HG03039 (cell line): ENCODE measurements around the gene COG5.

ENCODE experiments used
- ATAC-seq: cut with Tn5 transposase; IDR thresholded peaks from one replicate; pipeline ENCODE4 v1.9.1; 2021; ENCODE audit warnings: mild to moderate bottlenecking, moderate library complexity; ENCODE audit not compliant: unreplicated experiment

COG5 gene

DNA sequence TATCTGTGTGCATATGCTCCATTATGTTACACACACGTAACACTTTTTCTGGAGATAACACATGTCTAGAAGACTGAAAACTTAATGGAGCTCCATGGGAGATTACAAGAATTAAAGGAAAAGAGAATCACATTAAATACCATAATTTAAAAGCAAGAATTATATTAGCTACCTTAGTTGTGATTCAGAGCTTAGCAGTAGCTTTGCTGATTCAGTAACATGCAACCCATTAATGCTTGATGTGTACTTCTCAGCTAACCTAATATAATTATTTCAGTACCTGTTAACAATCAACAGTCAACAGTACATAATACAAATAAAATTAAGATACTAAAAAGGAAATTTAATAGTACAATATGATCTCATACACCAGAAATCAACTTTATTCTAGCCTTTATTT is 167.6 kb downstream of the COG5 start:
- ATAC-seq: no peak

DNA sequence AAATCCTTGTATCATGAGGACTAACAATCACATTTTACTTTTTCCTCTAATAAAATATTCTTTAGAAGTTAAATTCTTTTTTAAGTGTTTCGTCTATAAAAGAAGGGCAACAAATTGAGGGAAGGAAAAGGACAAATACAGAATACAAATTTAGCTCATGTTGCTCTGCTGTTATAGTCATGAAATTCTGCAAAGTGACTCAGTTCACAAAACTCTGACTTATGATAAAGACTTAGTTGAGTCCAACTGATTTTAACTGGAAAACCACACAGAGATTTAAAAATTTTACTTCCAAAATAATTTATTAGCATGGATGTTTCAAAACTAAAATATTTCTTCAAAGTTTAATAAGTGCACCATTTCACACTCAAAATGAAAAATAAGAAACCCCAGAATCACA is 168.9 kb downstream of the COG5 start:
- ATAC-seq: no peak

DNA sequence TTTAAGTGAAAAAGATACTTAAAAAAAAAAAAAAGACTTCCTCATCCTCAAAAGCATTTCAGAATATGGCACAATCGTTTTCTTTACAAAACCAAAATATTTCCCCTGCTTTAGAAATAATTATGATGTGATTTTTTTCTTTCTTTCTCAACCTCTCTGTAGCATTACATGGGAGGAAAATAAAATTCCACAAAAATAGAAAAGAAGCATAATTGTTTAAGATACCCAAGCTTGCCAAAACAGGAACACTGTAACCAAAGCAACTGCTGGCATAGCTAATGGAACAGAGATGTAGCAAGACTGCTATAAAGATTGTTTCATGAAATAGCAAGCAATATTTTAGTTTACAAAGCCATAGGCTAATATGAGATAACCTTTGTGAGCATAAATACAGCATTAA is 169.4 kb downstream of the COG5 start:
- no peak for ATAC-seq

DNA sequence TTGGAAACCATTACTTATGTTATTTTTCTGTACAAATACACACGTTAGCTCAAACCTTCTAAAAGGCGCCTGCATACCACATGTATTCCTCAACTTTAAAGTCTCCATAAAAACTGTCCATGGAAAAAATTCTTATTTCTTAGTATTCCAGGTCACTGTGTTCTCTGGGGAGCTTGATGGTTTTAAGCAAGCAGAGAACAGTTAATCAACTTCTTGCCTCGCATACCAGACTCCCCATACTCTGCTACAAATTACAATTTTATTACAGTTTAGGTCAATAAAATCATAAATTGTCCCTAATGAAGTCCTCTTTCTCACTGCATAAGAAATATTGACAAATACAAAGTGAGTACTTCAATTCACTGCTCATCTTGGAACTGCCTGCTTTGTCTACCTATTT is 170.9 kb downstream of the COG5 start:
- ATAC-seq: no peak

DNA sequence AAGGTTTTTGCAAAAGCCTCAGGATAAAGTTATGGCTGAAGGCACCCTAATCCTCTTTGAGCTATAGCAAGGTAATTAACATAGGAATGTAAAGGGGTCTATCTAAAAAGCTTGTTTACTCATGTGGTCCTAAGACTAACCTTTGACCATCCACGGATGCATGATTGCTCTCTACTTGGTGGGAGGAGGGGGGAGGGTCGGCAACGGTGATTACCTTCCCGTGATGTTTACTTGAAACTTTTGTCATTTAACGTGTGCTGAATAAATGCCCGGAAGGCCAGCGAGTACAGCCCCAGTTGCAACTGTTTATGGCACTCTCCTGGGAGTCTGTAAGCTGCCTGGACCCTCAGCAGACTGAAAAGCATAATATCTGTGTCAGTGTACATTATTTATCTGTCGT is 172.8 kb downstream of the COG5 start:
- ATAC-seq: no peak

DNA sequence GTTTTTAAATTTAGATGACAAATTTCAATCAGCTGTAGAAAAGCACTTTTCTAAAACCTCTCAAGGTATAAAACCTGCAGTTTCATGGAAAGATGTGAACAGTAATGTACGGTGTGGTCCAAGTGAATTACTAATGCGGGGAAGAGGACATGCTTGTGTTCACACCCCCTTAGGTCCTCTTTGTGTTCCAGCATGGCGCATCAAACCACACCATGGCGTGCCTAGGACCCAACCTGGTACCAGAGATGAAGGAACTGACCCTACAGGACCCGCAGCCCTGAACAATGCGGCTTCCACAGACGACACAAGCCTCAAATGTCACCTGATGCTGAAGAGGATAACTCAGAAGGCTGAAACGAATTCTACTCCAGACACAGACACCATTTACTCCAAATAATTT is 175.1 kb downstream of the COG5 start:
- ATAC-seq: no peak

DNA sequence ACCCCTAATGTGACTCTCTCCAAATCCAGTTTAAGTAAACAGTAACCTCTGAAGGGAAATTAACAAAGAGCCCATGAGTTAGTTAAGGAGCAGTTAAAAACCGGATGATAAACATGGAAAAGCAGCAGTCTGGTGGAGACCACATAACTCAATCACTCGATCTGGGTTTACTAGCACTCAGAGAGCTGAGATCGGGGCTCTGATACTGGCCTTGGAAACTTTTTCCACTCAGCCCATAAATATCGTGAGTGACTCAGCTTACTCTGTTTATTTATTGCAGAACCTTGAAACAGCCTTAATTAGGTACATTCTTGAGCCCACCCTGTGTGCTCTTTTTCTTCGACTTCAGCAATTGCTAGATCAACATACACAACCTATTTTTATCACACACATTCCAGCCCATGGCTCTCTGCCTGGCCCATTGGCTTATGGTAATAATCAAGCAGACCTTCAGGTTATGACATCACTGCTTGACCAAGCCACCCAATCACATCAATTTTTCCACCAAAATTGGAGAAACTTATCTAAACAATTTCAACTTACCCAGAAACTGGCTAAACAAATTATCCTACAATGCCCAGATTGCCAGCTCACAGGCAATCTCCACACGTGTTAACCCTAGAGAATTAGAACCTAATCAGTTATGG is 176.0 kb downstream of the COG5 start:
- ATAC-seq: no peak

DNA sequence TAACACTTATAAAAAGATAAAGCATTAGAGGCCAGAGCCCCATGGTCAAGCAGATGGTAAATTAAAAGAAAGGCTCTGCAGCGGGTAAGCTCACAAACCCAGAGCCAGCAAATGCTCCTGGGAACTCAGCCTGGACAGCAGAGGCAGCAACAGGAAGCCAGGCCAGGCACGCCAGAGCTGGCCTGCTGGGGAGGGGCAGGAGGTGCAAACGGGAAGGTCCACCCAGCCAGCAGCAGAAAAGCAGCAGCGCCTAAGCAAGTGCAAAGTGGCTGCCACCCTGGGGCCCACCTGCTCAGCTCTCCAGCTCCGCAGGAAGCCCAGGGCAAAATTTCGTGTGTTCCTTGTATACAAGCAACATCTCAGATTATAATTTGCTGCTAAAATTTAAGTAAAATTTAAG is 176.6 kb downstream of the COG5 start:
- ATAC-seq: no peak

DNA sequence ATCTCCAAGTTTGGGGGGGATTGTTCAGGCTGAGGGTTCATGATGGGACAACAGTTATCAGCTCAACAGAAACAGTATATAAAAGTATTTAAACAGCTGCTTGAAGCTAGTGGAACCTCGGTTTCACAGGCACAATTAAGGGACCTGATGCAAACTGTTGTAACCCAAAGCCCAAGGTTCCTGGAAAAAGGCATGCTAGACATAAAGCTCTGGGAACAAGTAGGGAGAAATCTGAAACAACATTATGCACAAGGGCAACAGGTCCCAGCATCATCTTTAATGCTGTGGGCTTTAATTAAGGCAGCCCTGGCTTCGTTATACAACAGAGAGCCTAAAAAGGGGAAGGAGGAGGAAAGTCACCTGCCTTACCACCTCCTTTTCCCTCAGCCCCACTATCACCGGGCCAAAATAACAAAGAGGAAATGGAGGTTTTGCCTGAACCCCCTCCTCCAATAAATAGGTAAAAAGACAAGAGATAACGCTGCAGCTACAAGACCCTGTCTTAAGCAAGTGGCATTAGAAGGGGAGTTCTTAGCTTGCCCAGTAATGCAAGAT is 177.1 kb downstream of the COG5 start:
- ATAC-seq: no peak

DNA sequence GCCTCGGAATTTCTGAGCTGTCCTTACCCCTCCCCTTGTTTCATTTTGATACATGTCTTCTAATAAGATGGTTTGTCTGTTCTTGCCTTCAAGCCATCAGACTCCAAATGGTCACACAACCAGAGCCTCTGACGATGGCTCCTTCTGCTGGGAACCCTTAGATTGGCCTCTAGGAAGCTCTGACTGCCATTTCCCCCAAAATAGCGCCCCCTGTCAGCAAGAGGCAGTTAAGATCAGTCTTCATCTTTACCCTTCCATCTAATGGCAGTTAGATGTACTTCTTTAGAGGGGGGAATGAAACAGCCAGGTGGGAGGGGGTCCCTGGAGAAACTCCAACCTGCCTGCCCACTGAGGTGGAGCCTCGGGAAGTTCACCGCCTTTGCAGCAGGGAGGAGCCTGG is 179.7 kb downstream of the COG5 start:
- no peak for ATAC-seq

DNA sequence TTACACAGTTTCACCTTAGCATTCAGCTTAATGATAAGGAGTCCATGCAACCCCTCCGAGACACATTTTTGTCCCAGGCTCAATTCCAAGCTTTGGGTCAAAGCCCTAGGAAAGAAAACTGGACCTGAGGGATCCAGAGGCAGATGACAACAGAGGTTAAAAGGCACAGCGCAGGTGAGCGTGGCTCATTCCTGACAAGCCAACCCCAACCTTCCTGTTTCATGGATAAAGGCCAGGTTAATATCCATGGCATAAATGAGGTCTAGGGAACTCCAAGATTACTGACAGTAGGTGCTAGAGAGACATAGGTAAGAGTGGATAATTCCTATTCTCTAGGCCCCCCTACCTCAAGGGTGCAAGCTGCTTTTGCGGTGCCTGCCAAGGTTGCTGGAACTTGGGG is 180.5 kb downstream of the COG5 start:
- ATAC-seq: no peak

DNA sequence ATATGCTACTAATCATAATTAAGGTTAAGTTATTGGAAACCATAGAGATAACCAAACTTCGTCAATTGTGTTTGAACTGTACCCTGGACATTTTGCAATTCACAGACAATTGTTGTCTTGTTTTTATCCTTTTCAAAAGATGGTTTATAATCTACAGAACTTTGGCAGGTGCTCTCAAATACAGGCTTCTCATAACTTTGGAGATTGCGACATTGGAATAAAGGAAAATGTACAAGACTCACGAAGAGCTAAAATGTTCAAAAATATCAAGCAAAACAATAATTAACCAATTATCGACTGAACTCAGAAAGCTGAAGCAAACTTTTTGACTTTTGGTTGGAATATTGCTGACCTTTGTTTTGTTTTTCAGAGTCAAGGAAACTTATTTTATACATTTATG is 182.3 kb downstream of the COG5 start:
- no peak for ATAC-seq

DNA sequence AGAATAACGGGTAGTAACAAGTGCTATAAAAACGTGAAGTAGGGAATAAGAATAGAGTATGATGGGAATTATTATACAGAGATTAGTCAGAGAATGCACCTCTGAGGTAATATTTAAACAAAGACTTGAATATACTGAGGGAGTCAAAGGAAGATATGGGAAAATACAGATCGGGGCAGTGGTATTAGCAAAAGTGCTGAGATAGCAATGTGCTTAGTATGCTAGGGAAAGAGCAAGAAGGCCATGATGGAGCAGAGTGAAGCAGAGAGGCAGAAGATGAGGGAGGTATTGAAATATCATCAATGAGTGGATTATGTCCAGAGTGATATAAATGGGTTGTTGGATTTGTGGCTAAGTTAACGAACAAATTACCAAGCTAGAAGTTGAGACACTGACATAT is 190.4 kb downstream of the COG5 start:
- no peak for ATAC-seq

DNA sequence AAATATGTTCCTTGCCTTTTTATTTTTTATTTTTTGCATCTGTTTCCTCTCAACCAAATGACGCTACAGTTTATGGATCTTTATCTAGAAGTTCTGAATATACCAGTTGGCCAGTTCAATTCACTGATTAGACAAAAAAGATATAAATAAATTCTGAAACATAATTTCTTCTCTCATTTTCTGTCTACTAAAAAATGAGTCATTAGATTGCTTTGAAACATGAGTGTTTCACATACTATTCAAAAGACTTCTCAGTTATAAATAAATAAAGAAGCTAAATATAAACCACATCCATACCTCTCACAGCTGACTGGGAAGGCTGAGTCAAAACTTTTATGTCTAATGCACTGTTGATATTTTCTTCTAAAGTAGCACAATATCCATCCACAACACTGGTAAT is 191.4 kb downstream of the COG5 start:
- no peak for ATAC-seq

DNA sequence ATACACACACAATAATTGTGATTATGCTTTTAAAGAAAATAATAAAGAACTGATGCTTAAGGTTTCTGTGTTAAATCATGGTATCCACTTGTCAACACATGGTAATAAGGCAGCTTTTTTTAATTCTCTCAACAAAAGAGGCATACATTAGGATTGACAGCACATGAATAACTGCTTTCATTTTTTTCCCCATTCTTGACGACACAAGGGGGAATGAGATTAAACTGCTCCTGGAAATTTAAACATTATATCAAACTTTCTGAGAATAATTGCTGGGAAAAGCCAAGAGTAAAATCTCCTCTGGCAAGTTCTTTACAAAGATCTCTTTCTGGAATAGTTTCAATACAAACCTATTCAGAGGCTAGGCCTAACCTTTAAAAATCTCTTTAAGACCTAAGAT is 192.9 kb downstream of the COG5 start:
- ATAC-seq: no peak

DNA sequence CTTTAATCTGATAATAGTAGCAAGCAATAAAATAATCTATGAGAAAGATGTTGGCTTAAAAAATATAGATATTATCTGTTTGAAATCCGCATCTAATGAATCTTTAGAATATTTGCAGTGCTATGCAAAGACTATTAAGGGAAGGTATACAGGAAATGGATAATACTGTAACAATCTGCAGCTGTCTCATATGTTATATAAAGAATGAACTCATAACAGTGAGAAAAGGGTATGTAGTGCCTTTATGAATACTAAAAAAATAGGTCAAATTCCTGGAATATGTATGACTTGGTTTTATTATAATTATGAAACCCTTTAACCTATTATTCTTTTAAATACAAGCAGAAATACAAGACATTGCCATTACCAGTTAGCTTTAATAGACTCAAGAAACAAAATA is 198.9 kb downstream of the COG5 start:
- ATAC-seq: no peak

DNA sequence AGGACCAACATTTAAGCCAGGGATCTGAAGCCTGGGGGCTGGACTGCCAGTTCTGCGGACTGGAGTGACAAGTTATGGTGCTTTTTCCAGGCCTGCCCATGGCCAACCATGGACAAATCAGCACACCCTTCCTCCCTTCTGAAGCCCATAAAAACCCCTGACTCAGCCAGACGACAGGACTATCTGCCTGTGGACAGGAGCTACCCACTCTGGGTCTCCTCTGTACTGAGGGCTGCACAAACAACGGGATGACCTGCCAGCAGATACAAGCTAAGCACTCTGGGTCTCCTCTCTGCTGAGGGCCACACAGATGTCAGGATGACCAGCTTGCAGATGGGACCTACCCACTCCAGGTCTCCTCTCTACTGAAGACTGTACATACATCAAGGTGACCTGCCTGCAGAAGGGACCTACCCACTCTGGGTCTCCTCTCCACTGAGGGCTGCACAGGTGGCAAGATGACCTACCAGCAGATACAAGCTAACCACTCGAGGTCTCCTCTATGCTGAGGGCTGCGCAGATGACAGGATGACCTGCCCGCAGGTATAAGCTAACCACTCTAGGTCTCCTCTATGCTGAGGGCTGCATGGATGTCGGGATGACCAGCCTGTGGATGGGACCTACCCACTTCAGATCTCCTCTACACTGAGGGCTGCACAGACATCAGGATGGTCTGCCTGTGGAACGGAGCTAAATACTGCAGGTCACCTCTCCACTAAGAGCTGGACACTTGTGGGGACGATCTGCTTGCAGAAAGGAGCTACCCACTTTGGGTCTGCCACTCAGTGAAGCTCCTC is 204.0 kb downstream of the COG5 start:
- ATAC-seq: no peak

DNA sequence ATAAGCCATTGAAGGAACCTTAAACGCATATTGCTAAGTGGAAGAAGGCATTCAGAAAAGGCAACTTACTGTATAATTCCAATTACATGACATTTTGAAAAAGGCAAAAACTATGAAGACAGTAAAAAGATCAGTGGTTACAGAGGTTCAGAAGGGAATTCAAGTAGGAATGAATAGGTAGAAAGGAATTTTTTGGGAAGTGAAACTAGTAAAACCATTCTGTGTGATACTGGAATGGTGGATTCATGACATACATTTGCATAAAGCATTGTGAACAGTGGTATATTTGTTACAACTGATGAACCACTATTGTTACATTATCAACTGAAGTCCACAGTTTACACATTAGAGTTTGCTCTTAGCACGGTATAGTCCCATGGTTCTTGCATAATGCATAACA is 208.1 kb downstream of the COG5 start:
- no peak for ATAC-seq

DNA sequence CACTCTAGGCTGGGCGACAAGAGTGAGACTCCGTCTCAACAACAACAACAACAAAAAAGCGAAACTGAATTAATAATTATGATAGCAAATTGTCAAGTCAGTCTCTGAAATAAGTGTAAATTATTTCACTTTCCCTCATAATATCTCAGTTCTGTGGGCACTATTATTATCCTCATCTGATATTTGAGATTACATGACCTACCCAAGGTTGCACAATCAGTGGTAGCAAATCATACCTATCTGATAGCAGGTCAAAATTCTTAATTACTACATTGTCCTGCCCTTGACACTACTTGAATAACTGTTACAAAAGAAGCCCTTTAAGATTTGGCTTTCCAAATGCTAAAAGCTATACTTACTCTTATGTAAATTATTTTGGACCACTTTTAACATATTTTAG is 209.1 kb downstream of the COG5 start:
- ATAC-seq: no peak

DNA sequence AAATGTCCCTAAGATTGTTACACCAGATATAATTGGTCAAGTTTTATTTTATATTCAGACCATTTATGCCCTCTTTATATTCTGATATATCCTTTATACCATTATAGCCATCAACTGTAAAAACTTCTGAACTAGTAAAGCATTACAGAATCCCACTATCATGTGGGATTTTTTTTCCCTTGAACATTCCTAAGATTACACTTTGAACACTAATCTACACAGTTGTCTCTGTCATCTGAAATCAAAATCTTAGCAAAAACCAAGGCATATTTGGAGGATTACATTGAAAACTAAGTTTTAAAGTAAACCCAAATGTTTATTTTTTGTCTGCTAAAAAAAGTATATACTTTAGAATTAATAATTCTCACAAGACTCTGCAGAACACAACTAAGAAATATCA is 210.0 kb downstream of the COG5 start:
- no peak for ATAC-seq

DNA sequence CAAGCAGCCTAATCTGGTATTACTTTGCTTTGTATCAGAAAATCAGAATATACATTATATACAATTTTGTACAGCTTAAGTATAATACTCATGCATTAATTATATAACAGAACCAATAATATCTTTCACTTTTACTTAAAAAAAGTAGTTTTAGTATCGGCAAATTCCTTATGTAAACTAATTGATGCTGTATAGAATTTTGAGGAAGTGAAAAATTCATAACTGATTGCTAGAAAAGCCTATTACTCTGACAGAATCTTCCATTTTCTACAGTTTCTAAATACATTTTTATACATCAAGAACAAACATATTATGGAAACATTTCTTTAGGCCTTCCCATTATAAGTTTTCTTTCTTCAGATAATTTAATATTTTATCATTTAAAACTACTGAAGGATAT is 217.8 kb downstream of the COG5 start:
- ATAC-seq: no peak

DNA sequence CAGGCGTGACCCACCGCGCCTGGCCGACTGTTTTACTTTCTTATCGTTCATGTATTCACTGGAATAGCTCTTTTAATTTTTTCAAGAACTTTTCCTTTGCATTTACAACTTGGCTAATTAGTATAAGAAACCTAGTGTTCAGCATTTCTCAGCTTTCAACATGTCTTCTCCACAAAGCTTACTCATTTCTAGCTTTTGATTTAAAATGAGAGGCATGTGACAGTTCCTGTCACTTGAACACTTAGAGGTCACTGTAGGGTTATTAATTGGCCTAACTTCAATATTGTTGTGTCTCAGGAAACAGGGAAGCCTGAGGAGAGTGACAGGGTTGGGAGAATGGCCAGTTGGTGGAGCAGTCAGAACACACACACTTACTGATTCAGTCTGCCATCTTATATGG is 218.9 kb downstream of the COG5 start:
- no peak for ATAC-seq

DNA sequence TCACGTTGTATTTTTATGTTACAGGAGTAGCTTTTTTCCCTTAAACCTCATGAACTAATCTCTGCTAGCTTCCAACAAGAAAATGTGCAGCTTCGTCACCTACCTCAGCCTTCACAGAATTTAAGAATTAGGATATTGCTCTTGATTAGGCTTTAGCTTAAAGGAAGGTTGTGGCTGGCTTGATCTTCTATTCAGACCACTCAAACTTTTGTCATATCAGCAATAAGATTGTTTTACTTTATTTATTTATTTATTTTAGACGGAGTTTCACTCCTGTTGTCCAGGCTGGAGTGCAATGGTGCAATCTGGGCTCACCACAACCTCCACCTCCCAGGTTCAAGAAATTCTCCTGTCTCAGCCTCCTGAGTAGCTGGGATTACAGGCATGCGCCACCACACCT is 219.4 kb downstream of the COG5 start:
- ATAC-seq: no peak
